ENCODE measurements around the gene ATP2A2.

Gene ATP2A2

GRCh38 chr12:110316861-110317260, 35.8 kb downstream of the ATP2A2 start:
- no peak for TF ChIP-seq CTCF (conservative IDR thresholded peaks at IDR 0.05; ENCODE audit: low read depth)
- ChIA-PET POLR2A (ENCODE audit: low non-redundant PET) (no interaction called here), CTCF (interaction anchor here (0.7 kb wide), 1 partner anchor 209 kb away, joined by 4 read pairs; no protein-coding TSS in a partner anchor)
- no peak for DNase-seq (ENCODE audit: low spot score)
- H3K27ac ChIP-seq, result no peak overlapping the region

- POLR2A ChIA-PET (ENCODE audit: low non-redundant PET), result no interaction called here
- no peak for DNase-seq (ENCODE audit: low spot score)
- no peak for TF ChIP-seq CTCF (conservative IDR thresholded peaks at IDR 0.05; ENCODE audit: low read depth)
- CTCF ChIA-PET, result no interaction called here
- no peak overlapping the region for H3K27ac ChIP-seq
These were observed 36.9 kb downstream of the ATP2A2 start for GRCh38 chr12:110317911-110318310.

GRCh38 chr12:110320550-110320949, 39.5 kb downstream of the ATP2A2 start:
- no peak for DNase-seq (ENCODE audit: low spot score)
- peak overlapping the region; percentile 33; the same call in 1 of the 2 replicates for H3K27ac ChIP-seq
- POLR2A ChIA-PET (ENCODE audit: low non-redundant PET), result no interaction called here
- CTCF ChIA-PET, result interaction anchor here (0.5 kb wide), 1 partner anchor 482 kb away, joined by 3 read pairs; no protein-coding TSS in a partner anchor
- TF ChIP-seq CTCF (conservative IDR thresholded peaks at IDR 0.05; ENCODE audit: low read depth), result no peak

GRCh38 chr12:110329710-110330109, 48.7 kb downstream of the ATP2A2 start:
- TF ChIP-seq CTCF (conservative IDR thresholded peaks at IDR 0.05; ENCODE audit: low read depth), result no peak
- ChIA-PET POLR2A (ENCODE audit: low non-redundant PET) (no interaction called here), CTCF (interaction anchor here (0.6 to 1.0 kb wide), 3 partner anchors 17 to 228 kb away, joined by 3 to 5 read pairs (median 5); no protein-coding TSS in a partner anchor)
- peak overlapping the region; percentile 52 for H3K27ac ChIP-seq
- no peak for DNase-seq (ENCODE audit: low spot score)

- no peak for TF ChIP-seq CTCF (conservative IDR thresholded peaks at IDR 0.05; ENCODE audit: low read depth)
- CTCF ChIA-PET, result interaction anchor here (0.6 to 1.0 kb wide), 2 partner anchors 17 to 228 kb away, joined by 3 to 5 read pairs; no protein-coding TSS in a partner anchor
- DNase-seq (ENCODE audit: low spot score), result no peak
- POLR2A ChIA-PET (ENCODE audit: low non-redundant PET), result no interaction called here
- no peak overlapping the region for H3K27ac ChIP-seq
These were observed 49.1 kb downstream of the ATP2A2 start for GRCh38 chr12:110330124-110330523.

- CTCF ChIA-PET, result interaction anchor here (1.0 kb wide), 1 partner anchor 18 kb away, joined by 5 read pairs; no protein-coding TSS in a partner anchor
- POLR2A ChIA-PET (ENCODE audit: low non-redundant PET), result no interaction called here
- H3K27ac ChIP-seq, result peak overlapping the region; percentile 42; the same call in 1 of the 2 replicates
- no peak for DNase-seq (ENCODE audit: low spot score)
- no peak for TF ChIP-seq CTCF (conservative IDR thresholded peaks at IDR 0.05; ENCODE audit: low read depth)
These were observed 49.5 kb downstream of the ATP2A2 start for GRCh38 chr12:110330544-110330943.

Measured in RWPE1 (cell line).